ENCODE measurements around the gene SHISA5. TPM values are rescaled to one million over a fixed set of nuclear protein-coding genes. Genes with fewer than 3 reads are reported as not detected.

SHISA5 gene
- total and polyA plus RNA-seq, 2 donors (not counting 1 experiment from before 2014, with no cell fraction given): 147 to 183 TPM

DNA sequence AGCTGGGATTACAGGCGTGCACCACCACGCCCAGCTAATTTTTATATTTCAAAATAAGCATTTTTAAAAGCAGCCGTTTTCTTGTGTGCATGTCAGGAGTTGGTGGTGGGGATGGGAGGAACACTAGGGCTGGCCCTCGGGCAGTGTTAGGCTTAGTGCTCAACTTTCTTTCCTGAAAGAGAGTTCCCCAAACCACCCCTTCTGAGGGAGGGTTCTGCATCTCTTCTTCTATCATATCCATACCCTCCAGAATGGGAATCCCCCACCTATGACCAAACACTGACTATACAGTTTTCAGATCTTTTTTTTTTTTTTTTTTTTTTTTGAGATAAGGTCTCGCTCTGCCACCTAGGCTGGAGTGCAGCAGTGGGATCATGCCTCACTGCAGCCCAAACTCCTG, 40.2 kb upstream of the SHISA5 start:
- Histone ChIP-seq H3K9me3 (ENCODE audit: control extremely low read depth in 1 of 3, control insufficient read depth in 2 of 3, insufficient read depth in 1 of 3, low read length in 2 of 3) (no peaks in the 10 kb centered on the region), H3K9ac (ENCODE audit: low read length) (no peak overlapping the region), H3K4me3 (ENCODE audit: control extremely low read depth in 1 of 5, extremely low read depth in 1 of 5, insufficient read depth in 1 of 5, low read depth in 2 of 5, low read length in 4 of 5) (no peak overlapping the region), H2AFZ (ENCODE audit: insufficient read depth, low read depth, low read length, poor library complexity, severe bottlenecking) (no peak overlapping the region), H3K36me3 (replicated peaks in 1 of 2; ENCODE audit: control extremely low read depth in 1 of 2, control insufficient read depth in 1 of 2, extremely low read depth in 1 of 2, insufficient read depth in 2 of 2, low read length in 1 of 2) (no peaks in the 10 kb centered on the region), H3K79me2 (ENCODE audit: control insufficient read depth, insufficient read depth, low read length) (no peaks in the 10 kb centered on the region), H3K27me3 (replicated peaks in 1 of 4; ENCODE audit: control extremely low read depth in 1 of 4, control insufficient read depth in 3 of 4, insufficient read depth in 4 of 4, low read length in 3 of 4) (peaks cover 0 to 6% (median 0%) of the 10 kb centered on the region in 4 experiments), H3K4me1 (ENCODE audit: control insufficient read depth in 2 of 2, insufficient read depth in 2 of 2, low read length in 2 of 2) (peaks cover 0 to 2% of the 10 kb centered on the region in 2 donors), H3K27ac (ENCODE audit: low read length in 2 of 2) (no peak overlapping the region), H4K20me1 (ENCODE audit: control insufficient read depth, insufficient read depth, low read length, poor library complexity, severe bottlenecking) (no peaks in the 10 kb centered on the region), H3K4me2 (replicated peaks; ENCODE audit: low read depth, low read length, poor library complexity, severe bottlenecking) (no peak overlapping the region)
- Mint-ChIP-seq H3K27me3 (no peaks in the 10 kb centered on the region), H3K4me3 (no peak overlapping the region), H3K9me3 (ENCODE audit: insufficient read depth) (no peaks in the 10 kb centered on the region), H3K4me1 (no peaks in the 10 kb centered on the region), H3K27ac (no peak overlapping the region)
- DNase-seq: no peak
- ChIA-PET CTCF (no interaction called here), POLR2A (no interaction called here)
- intact Hi-C loops (cut with micrococcal nuclease): no loop called here
- WGBS (ENCODE audit: insufficient coverage): no CpG with 5 or more reads among the region's 5 CpGs
- TF ChIP-seq, protein P1, sequence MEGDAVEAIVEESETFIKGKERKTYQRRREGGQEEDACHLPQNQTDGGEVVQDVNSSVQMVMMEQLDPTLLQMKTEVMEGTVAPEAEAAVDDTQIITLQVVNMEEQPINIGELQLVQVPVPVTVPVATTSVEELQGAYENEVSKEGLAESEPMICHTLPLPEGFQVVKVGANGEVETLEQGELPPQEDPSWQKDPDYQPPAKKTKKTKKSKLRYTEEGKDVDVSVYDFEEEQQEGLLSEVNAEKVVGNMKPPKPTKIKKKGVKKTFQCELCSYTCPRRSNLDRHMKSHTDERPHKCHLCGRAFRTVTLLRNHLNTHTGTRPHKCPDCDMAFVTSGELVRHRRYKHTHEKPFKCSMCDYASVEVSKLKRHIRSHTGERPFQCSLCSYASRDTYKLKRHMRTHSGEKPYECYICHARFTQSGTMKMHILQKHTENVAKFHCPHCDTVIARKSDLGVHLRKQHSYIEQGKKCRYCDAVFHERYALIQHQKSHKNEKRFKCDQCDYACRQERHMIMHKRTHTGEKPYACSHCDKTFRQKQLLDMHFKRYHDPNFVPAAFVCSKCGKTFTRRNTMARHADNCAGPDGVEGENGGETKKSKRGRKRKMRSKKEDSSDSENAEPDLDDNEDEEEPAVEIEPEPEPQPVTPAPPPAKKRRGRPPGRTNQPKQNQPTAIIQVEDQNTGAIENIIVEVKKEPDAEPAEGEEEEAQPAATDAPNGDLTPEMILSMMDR (IDR thresholded peaks at IDR 0.05): no peak
- no peak for TF ChIP-seq EZH2 (IDR thresholded peaks at IDR 0.05; ENCODE audit: borderline replicate concordance, insufficient read depth, low read depth, low read length, poor library complexity, severe bottlenecking)
- no peak for ATAC-seq (ENCODE audit: low read depth)

DNA sequence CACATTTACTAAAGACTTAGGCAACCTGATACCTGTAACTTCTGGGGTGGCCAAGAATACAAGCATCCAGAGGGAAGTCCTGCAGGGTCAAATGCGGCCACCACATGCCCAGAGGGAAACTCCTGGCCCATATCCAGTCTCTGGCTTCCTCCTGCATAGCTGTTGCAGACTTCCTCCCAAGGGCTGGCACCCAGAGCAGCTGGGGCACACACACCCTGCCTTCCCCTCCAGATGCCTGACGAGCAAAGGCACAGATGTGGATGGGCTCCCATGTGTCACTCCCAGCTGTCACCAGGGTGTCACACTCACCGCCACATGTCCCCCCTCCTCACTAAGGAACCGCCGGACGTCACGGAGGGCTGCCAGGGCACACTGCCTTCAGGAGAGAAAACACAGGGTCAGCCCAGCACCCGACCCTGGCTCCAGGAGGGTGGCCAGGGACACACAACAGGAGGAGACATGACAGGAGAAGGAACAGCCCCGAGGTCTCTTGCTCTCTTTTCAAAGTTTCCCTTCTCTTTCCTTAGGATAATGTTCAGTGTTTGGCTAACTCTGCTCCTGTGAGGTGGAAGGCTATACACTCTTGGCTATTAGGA, 39.4 kb upstream of the SHISA5 start:
- intact Hi-C loops (cut with micrococcal nuclease): no loop called here
- H3K4me1 Mint-ChIP-seq: no peaks in the 10 kb centered on the region
- WGBS (ENCODE audit: insufficient coverage): 9% methylated on average over 9 of the region's 9 CpGs
- Histone ChIP-seq H3K4me1 (ENCODE audit: control insufficient read depth in 2 of 2, insufficient read depth in 2 of 2, low read length in 2 of 2) (no peaks in the 10 kb centered on the region), H3K27me3 (replicated peaks in 1 of 4; ENCODE audit: control extremely low read depth in 1 of 4, control insufficient read depth in 3 of 4, insufficient read depth in 4 of 4, low read length in 3 of 4) (peaks cover 0 to 6% (median 0%) of the 10 kb centered on the region in 4 experiments), H3K36me3 (replicated peaks in 1 of 2; ENCODE audit: control extremely low read depth in 1 of 2, control insufficient read depth in 1 of 2, extremely low read depth in 1 of 2, insufficient read depth in 2 of 2, low read length in 1 of 2) (no peaks in the 10 kb centered on the region), H2AFZ (ENCODE audit: insufficient read depth, low read depth, low read length, poor library complexity, severe bottlenecking) (no peak overlapping the region), H3K27ac (ENCODE audit: low read length in 2 of 2) (no peak overlapping the region), H3K9ac (ENCODE audit: low read length) (no peak overlapping the region), H3K79me2 (ENCODE audit: control insufficient read depth, insufficient read depth, low read length) (no peaks in the 10 kb centered on the region), H3K9me3 (ENCODE audit: control extremely low read depth in 1 of 3, control insufficient read depth in 2 of 3, insufficient read depth in 1 of 3, low read length in 2 of 3) (no peaks in the 10 kb centered on the region), H4K20me1 (ENCODE audit: control insufficient read depth, insufficient read depth, low read length, poor library complexity, severe bottlenecking) (no peaks in the 10 kb centered on the region), H3K4me3 (ENCODE audit: control extremely low read depth in 1 of 5, extremely low read depth in 1 of 5, insufficient read depth in 1 of 5, low read depth in 2 of 5, low read length in 4 of 5) (no peak overlapping the region), H3K4me2 (replicated peaks; ENCODE audit: low read depth, low read length, poor library complexity, severe bottlenecking) (no peak overlapping the region)
- H3K9me3 Mint-ChIP-seq (ENCODE audit: insufficient read depth): no peaks in the 10 kb centered on the region
- ChIA-PET CTCF (interaction anchor here (2.1 kb wide), 1 partner anchor 108 kb away, joined by 6 read pairs; no protein-coding TSS in a partner anchor), POLR2A (no interaction called here)
- no peak overlapping the region for H3K4me3 Mint-ChIP-seq
- DNase-seq (no peak), ATAC-seq (ENCODE audit: low read depth) (no peak)
- TF ChIP-seq EZH2 (IDR thresholded peaks at IDR 0.05; ENCODE audit: borderline replicate concordance, insufficient read depth, low read depth, low read length, poor library complexity, severe bottlenecking): no peak
- TF ChIP-seq, protein P1 (IDR thresholded peaks at IDR 0.05): no peak
- H3K27ac Mint-ChIP-seq: no peak overlapping the region
- no peaks in the 10 kb centered on the region for H3K27me3 Mint-ChIP-seq

Measured in B cell (primary cell).